HCT116 (cell line): ENCODE data around the gene HRC. TPM values are rescaled to one million over a fixed set of nuclear protein-coding genes. Genes with fewer than 3 reads are reported as not detected.

Experiments
- ATAC-seq: fragments of 200-7000 bp; cut with Tn5 transposase; 2 replicates; pipeline ENCODE4 v1.9.1; 2020; ENCODE audit warnings: mild to moderate bottlenecking, moderate library complexity
- Bru-seq: library from RNA; stranded (reverse); fragments of 400-500 nt; gene quantifications from one replicate; lab custom pipeline; 2021; lab: Mats Ljungman, UMichigan
- BruChase-seq, 2 experiments: library from RNA; stranded (reverse); fragments of 400-500 nt; gene quantifications; one replicate each; lab custom pipeline; 2021; lab: Mats Ljungman, UMichigan
- BruUV-seq: library from RNA; stranded (reverse); fragments of 400-500 nt; replicated peaks from 2 replicates; lab custom pipeline; 2021; lab: Mats Ljungman, UMichigan
- CTCF ChIA-PET: fragments of 300-600 bp; sonication (Branson Sonifier 250); formaldehyde crosslinking; loops from one replicate; lab custom pipeline; 2021; ENCODE audit warnings: antibody characterized with exemption; lab: Charles Lee
- POLR2A ChIA-PET: fragments of 300-600, 350-600 bp; sonication (Branson Sonifier 250); formaldehyde crosslinking; loops from one replicate; lab custom pipeline; 2021; ENCODE audit warnings: antibody characterized with exemption; lab: Charles Lee
- RAD21 ChIA-PET, 2 experiments: fragments of 300-600 bp; sonication (Branson Sonifier 250); formaldehyde crosslinking; loops; one replicate each; lab custom pipeline; 2023; ENCODE audit warnings: low total read pairs in 2 of 2; ENCODE audit not compliant: uncharacterized antibody in 2 of 2, unreplicated experiment in 2 of 2, low non-redundant PET in 1 of 2; lab: Charles Lee
- DNase-seq: peaks from one replicate; pipeline ENCODE4 v3.0.0-alpha.2; 2010; ENCODE audit warnings: low read depth, low spot score
- H2AFZ ChIP-seq: fragments of 200-600 bp; shearing (Covaris generic), sonication (generic); 2 replicates; pipeline ENCODE4 v1.6.1; 2017; ENCODE audit warnings: low read depth, mixed run types, mixed read lengths, antibody characterized with exemption, low read length; ENCODE audit not compliant: poor library complexity, severe bottlenecking
- H3K27ac ChIP-seq: 2 replicates; pipeline ENCODE4 v1.5.1; 2012; ENCODE audit warnings: low read depth, low read length
- H3K27me3 ChIP-seq: fragments of 200-600 bp; sonication (generic); 2 replicates; pipeline ENCODE4 v1.6.1; 2016; ENCODE audit warnings: mixed run types, low read length, mixed read lengths; ENCODE audit not compliant: insufficient read depth
- H3K36me3 ChIP-seq, 2 experiments: fragments of 200-500 bp in 1 of 2; fragments of 200-600 bp in 1 of 2; sonication (Bioruptor generic) in 1 of 2; sonication (generic) in 1 of 2; 2 replicates each; pipeline versions ENCODE4 v1.5.1 to v1.6.1; 2014 to 2016; ENCODE audit warnings: low read length in 2 of 2, inconsistent platforms in 1 of 2, mixed read lengths in 1 of 2, mixed run types in 1 of 2; ENCODE audit not compliant: insufficient read depth in 2 of 2, control insufficient read depth in 1 of 2
- H3K4me1 ChIP-seq, 2 experiments: fragments of 200-600 bp in 1 of 2; sonication (generic) in 1 of 2; 2 replicates each; pipeline versions ENCODE4 v1.5.1 to v1.6.1; 2012 to 2017; ENCODE audit warnings: low read length in 2 of 2, inconsistent platforms in 1 of 2, mild to moderate bottlenecking in 1 of 2, mixed read lengths in 1 of 2, mixed run types in 1 of 2, moderate library complexity in 1 of 2; ENCODE audit not compliant: insufficient read depth in 2 of 2, control insufficient read depth in 1 of 2
- H3K4me2 ChIP-seq: fragments of 200-600 bp; sonication (generic); 2 replicates; pipeline ENCODE4 v1.6.1; 2017; ENCODE audit warnings: mixed run types, low read length, mixed read lengths
- H3K4me3 ChIP-seq, 2 experiments: fragments of 200-600 bp in 1 of 2; sonication (generic) in 1 of 2; replicated peaks in 1 of 2; 2 replicates each; pipeline ENCODE4 v1.5.1; 2011 to 2016; ENCODE audit warnings: low read length in 2 of 2, control low read depth in 1 of 2, low read depth in 1 of 2, mild to moderate bottlenecking in 1 of 2, mixed read lengths in 1 of 2, mixed run types in 1 of 2
- H3K79me2 ChIP-seq: fragments of 200-600 bp; sonication (generic); 2 replicates; pipeline ENCODE4 v1.6.1; 2017; ENCODE audit warnings: mild to moderate bottlenecking, mixed run types, low read length, moderate library complexity, mixed read lengths; ENCODE audit not compliant: insufficient read depth
- H3K9ac ChIP-seq: fragments of 200-600 bp; sonication (generic); 2 replicates; pipeline ENCODE4 v1.6.1; 2016; ENCODE audit warnings: low read length, mixed read lengths
- H3K9me2 ChIP-seq: fragments of 200-600 bp; sonication (generic), shearing (Covaris generic); 2 replicates; pipeline ENCODE4 v1.6.1; 2017; ENCODE audit warnings: mixed run types, mild to moderate bottlenecking, moderate library complexity; ENCODE audit not compliant: insufficient read depth
- H3K9me3 ChIP-seq, 2 experiments: fragments of 200-500 bp in 1 of 2; fragments of 200-600 bp in 1 of 2; sonication (Bioruptor generic) in 1 of 2; sonication (generic) in 1 of 2; 2 replicates each; pipeline ENCODE4 v1.6.1; 2014 to 2017; ENCODE audit warnings: low read length in 2 of 2, mixed read lengths in 2 of 2, inconsistent platforms in 1 of 2, low read depth in 1 of 2, mild to moderate bottlenecking in 1 of 2, mixed run types in 1 of 2, moderate library complexity in 1 of 2; ENCODE audit not compliant: control insufficient read depth in 1 of 2, insufficient read depth in 1 of 2
- H4K20me1 ChIP-seq: fragments of 200-600 bp; sonication (generic), shearing (Covaris generic); 2 replicates; pipeline ENCODE4 v1.6.1; 2017; ENCODE audit warnings: mixed run types, mild to moderate bottlenecking, moderate library complexity; ENCODE audit not compliant: insufficient read depth
- CBX3 ChIP-seq: IDR thresholded peaks from 2 replicates; pipeline ENCODE4 v1.6.1; 2012; ENCODE audit warnings: low read depth
- CEBPB ChIP-seq: IDR thresholded peaks from 2 replicates; pipeline ENCODE4 v1.6.1; 2012; ENCODE audit warnings: low read depth
- CTCF ChIP-seq, 3 experiments: fragments of 200-600 bp in 1 of 3; sonication (generic) in 1 of 3; IDR thresholded peaks in 2 of 3; conservative IDR thresholded peaks in 1 of 3; 2 replicates each; pipeline ENCODE4 v1.5.1; 2012 to 2017; ENCODE audit warnings: low read depth in 2 of 3, low read length in 2 of 3, antibody characterized with exemption in 1 of 3, borderline replicate concordance in 1 of 3, control low read depth in 1 of 3, mild to moderate bottlenecking in 1 of 3, mixed read lengths in 1 of 3, mixed run types in 1 of 3, moderate library complexity in 1 of 3; ENCODE audit not compliant: insufficient read depth in 1 of 3
- EGR1 ChIP-seq: IDR thresholded peaks from 2 replicates; pipeline ENCODE4 v1.6.1; 2012; ENCODE audit warnings: low read depth
- ELF1 ChIP-seq: IDR thresholded peaks from 2 replicates; pipeline ENCODE4 v1.6.1; 2012; ENCODE audit warnings: low read depth, borderline replicate concordance
- EZH2 ChIP-seq: fragments of 200-600 bp; sonication (generic); IDR thresholded peaks from 2 replicates; pipeline ENCODE4 v1.6.1; 2017; ENCODE audit warnings: antibody characterized with exemption, mixed run types
- EZH2phosphoT487 ChIP-seq: fragments of 200-600 bp; IDR thresholded peaks from 2 replicates; pipeline ENCODE4 v1.6.1; 2018; ENCODE audit warnings: antibody characterized with exemption, borderline replicate concordance
- FOSL1 ChIP-seq: IDR thresholded peaks from 2 replicates; pipeline ENCODE4 v1.6.1; 2012; ENCODE audit warnings: low read depth
- JUND ChIP-seq: IDR thresholded peaks from 2 replicates; pipeline ENCODE4 v1.6.1; 2012
- POLR2A ChIP-seq: IDR thresholded peaks from 2 replicates; pipeline ENCODE4 v1.7.0; 2011; ENCODE audit warnings: borderline replicate concordance; ENCODE audit not compliant: insufficient read depth, insufficient read length; ENCODE audit errors: extremely low read depth
- POLR2AphosphoS5 ChIP-seq: IDR thresholded peaks from 2 replicates; pipeline ENCODE4 v1.6.1; 2011; ENCODE audit warnings: mild to moderate bottlenecking, low read depth, low read length, moderate library complexity
- RAD21 ChIP-seq: IDR thresholded peaks from 2 replicates; pipeline ENCODE4 v1.6.1; 2012; ENCODE audit warnings: low read depth, mild to moderate bottlenecking
- REST ChIP-seq: IDR thresholded peaks from 2 replicates; pipeline ENCODE4 v1.6.1; 2012; ENCODE audit warnings: low read depth
- SP1 ChIP-seq: IDR thresholded peaks from 2 replicates; pipeline ENCODE4 v1.6.1; 2012; ENCODE audit warnings: low read depth
- SRF ChIP-seq: IDR thresholded peaks from 2 replicates; pipeline ENCODE4 v1.6.1; 2012; ENCODE audit warnings: low read depth
- TCF7L2 ChIP-seq: IDR thresholded peaks from 2 replicates; pipeline ENCODE4 v1.7.0; 2011; ENCODE audit warnings: borderline replicate concordance, inconsistent platforms; ENCODE audit not compliant: insufficient read depth, insufficient read length; ENCODE audit errors: extremely low read depth
- YY1 ChIP-seq: IDR thresholded peaks from 2 replicates; pipeline ENCODE4 v1.6.1; 2011; ENCODE audit warnings: low read length, low read depth, moderate library complexity, mild to moderate bottlenecking; ENCODE audit not compliant: insufficient replicate concordance; ENCODE audit errors: extremely low read depth
- intact Hi-C: fragments of 100-400 bp; cut with micrococcal nuclease; formaldehyde crosslinking; loops from 2 replicates; pipeline ENCODE4 v1.10.0; 2022
- long read RNA-seq: library from polyadenylated mRNA; unstranded; transcript quantifications from one replicate; pipeline ENCODE4 v2.0.0, GENCODE V29; 2021; ENCODE audit not compliant: unreplicated experiment
- polyA plus RNA-seq: library from polyadenylated mRNA; unstranded; fragments of >200 nt; gene quantifications from 2 replicates; pipeline ENCODE4 v1.2.1, GENCODE V29; 2012; ENCODE audit warnings: missing spikeins
- total RNA-seq: library from RNA; stranded (reverse); gene quantifications from one replicate; pipeline ENCODE4 v1.2.1, GENCODE V29; 2021; ENCODE audit not compliant: unreplicated experiment
- TF ChIP-seq, protein P1 (sequence below): IDR thresholded peaks from 2 replicates; pipeline ENCODE4 v1.6.1; 2012
- TF ChIP-seq, protein P2 (sequence below): IDR thresholded peaks from 2 replicates; pipeline ENCODE4 v1.6.1; 2012

The HRC gene
- total RNA-seq, result not detected
- 0.35 and 0.46 TPM in 2 replicates for polyA plus RNA-seq
- percentile 16 among the genes with signal in this experiment for Bru-seq, nascent RNA
- BruChase-seq, experiment 1, labeled RNA remaining after a 6-hour chase, result percentile 17 among the genes with signal in this experiment
- percentile 7 among the genes with signal in this experiment for BruChase-seq, experiment 2, labeled RNA remaining after a 2-hour chase
- long read RNA-seq, result 0 reads

DNA sequence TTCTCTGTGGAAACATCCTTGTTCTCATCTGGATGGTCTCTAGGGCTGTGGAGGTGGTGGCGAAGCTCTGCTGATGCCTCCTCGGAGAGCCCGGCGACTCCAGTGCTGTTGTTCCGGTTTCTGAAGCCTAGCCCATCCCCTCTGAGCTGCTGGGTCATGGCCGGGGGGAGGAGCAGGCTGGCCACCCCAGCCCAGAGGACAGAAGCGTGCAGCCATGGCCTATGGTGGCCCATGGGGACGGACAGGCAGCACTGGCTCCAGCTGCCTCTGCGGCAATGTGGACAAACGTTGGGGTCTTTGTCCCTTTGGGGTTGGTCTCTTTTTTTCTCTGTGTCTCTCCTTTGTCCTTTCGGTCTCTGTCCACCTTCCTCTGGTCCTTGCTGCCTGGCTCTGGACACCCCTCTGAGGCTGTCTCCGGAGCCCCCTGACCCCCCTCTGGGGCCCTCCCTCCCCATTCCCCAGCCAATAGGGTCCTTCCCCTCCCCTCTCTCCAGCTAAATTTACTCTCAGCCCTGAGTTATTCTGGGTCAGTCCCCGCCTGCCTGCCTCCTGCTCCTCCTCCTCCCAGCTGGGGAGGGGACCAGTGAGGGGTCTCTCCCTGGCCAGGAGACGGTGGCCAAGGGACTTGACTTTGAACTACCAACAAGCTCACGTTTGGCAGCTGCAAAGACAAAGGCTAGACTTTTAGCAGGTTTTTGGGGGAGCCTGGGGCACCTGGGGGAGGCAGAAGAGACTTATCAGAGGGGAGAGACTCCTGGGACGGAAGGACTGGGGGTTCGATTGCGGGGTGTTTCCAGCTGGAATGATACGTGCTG, at the start of gene HRC:
Gene HRC, minus strand, starts transcription at position 392 of the 815 bp plus-strand sequence. Its CDS starts 159 bp downstream, at position 233.
- DNase-seq (no peak), ATAC-seq (no peak)
- no peaks in the 10 kb centered on the region for H4K20me1 ChIP-seq
- H3K9me3 ChIP-seq, result no peaks in the 10 kb centered on the region
- no peaks in the 10 kb centered on the region for H3K36me3 ChIP-seq
- no peak within 1 kb of the TSS for H3K9ac ChIP-seq
- POLR2A ChIA-PET, result no interaction called here
- CTCF ChIA-PET, result no interaction called here
- RAD21 ChIA-PET, result no interaction called here
- H3K4me2 ChIP-seq, result no peak within 1 kb of the TSS
- no peak within 1 kb of the TSS for H3K4me3 ChIP-seq
- H3K79me2 ChIP-seq, result peaks cover 13% of the 10 kb centered on the region
- peaks cover 19 to 43% of the 10 kb centered on the region in 2 experiments for H3K4me1 ChIP-seq
- no peak within 1 kb of the TSS for H2AFZ ChIP-seq
- no peaks in the 10 kb centered on the region for H3K27me3 ChIP-seq
- H3K27ac ChIP-seq, result no peak within 1 kb of the TSS
- no TSS peak for BruUV-seq
- intact Hi-C loops, result no loop called here
- TF ChIP-seq CBX3 (no peak), TCF7L2 (no peak), REST (no peak), POLR2AphosphoS5 (no peak), YY1 (no peak), EGR1 (no peak), JUND (no peak), RAD21 (no peak), CTCF (IDR thresholded peaks at IDR 0.05 in 2 of 3, conservative IDR thresholded peaks at IDR 0.05 in 1 of 3; ENCODE audit: borderline replicate concordance in 1 of 3, insufficient read depth in 1 of 3, low read depth in 2 of 3, low read length in 2 of 3) (no peak), SP1 (no peak), SRF (no peak), EZH2 (no peak), POLR2A (no peak), EZH2phosphoT487 (no peak), CEBPB (no peak), FOSL1 (no peak), ELF1 (no peak)
- TF ChIP-seq, protein P1, sequence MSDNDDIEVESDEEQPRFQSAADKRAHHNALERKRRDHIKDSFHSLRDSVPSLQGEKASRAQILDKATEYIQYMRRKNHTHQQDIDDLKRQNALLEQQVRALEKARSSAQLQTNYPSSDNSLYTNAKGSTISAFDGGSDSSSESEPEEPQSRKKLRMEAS, result no peak
- TF ChIP-seq, protein P2, sequence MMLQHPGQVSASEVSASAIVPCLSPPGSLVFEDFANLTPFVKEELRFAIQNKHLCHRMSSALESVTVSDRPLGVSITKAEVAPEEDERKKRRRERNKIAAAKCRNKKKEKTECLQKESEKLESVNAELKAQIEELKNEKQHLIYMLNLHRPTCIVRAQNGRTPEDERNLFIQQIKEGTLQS, result no peak
- no peaks in the 10 kb centered on the region for H3K9me2 ChIP-seq
